Lung (tissue), 12 donors: Measurements from ENCODE around the gene PTTG2. TPM values are rescaled to one million over a fixed set of nuclear protein-coding genes. Genes with fewer than 3 reads are reported as not detected.

Source experiments
- ATAC-seq: fragments of 200-7000 bp; cut with Tn5 transposase; one replicate; pipeline ENCODE4 v1.9.1; 2020; ENCODE audit warnings: moderate number of reproducible peaks; ENCODE audit not compliant: insufficient read depth, low FRiP score
- DNase-seq, 3 donors: peaks; one replicate each; pipeline ENCODE4 v3.0.0-alpha.2; 2013 to 2017
- H3K27ac ChIP-seq, 2 donors: one replicate each; pipeline ENCODE4 v1.5.1; 2013; ENCODE audit warnings: mild to moderate bottlenecking in 2 of 2, moderate library complexity in 2 of 2, control low read depth in 1 of 2, inconsistent platforms in 1 of 2, low read depth in 1 of 2, low read length in 1 of 2
- H3K27me3 ChIP-seq, 3 donors: one replicate each; pipeline ENCODE4 v1.5.1; 2013; ENCODE audit warnings: low read length in 2 of 3; ENCODE audit not compliant: control insufficient read depth in 3 of 3, insufficient read depth in 3 of 3
- H3K36me3 ChIP-seq, 4 donors: one replicate each; pipeline ENCODE4 v1.5.1; 2013; ENCODE audit warnings: low read length in 4 of 4, mild to moderate bottlenecking in 1 of 4, moderate library complexity in 1 of 4; ENCODE audit not compliant: control insufficient read depth in 4 of 4, insufficient read depth in 4 of 4
- H3K4me1 ChIP-seq, 5 donors: one replicate each; pipeline ENCODE4 v1.5.1; 2013; ENCODE audit warnings: low read length in 5 of 5, mild to moderate bottlenecking in 2 of 5, moderate library complexity in 1 of 5; ENCODE audit not compliant: control insufficient read depth in 5 of 5, insufficient read depth in 5 of 5
- H3K4me3 ChIP-seq: one replicate; pipeline ENCODE4 v1.5.1; 2013; ENCODE audit warnings: mild to moderate bottlenecking, control low read depth, moderate library complexity
- H3K9ac ChIP-seq, 2 donors: one replicate each; pipeline ENCODE4 v1.5.1; 2013; ENCODE audit warnings: low read length in 2 of 2, control low read depth in 1 of 2; ENCODE audit not compliant: insufficient read depth in 1 of 2
- H3K9me3 ChIP-seq, 4 donors: one replicate each; pipeline ENCODE4 v1.5.1; 2013; ENCODE audit warnings: low read length in 3 of 4, mild to moderate bottlenecking in 1 of 4, moderate library complexity in 1 of 4; ENCODE audit not compliant: control insufficient read depth in 4 of 4, insufficient read depth in 3 of 4
- WGBS, 2 donors: extraction: QIAGEN DNeasy Blood & Tissue Kit; methylation state at CpG; one replicate each; pipeline ENCODE4 v1.1.7; 2013; 5-methylcytosine and 5-hydroxymethylcytosine counted together
- polyA plus RNA-seq, 2 donors: library from polyadenylated mRNA; stranded (reverse); fragments of 200-250 nt; gene quantifications; one replicate each; pipeline ENCODE4 v1.2.1, GENCODE V29; 2013
- total RNA-seq, 2 donors: library from RNA; depleted of rRNA in 1 of 2; stranded (reverse); fragments of >200 nt in 1 of 2; gene quantifications; one replicate each; pipeline ENCODE4 v1.2.1, GENCODE V29; 2014 to 2021
- TF ChIP-seq, protein P1 (sequence below): IDR thresholded peaks from 2 replicates; pipeline ENCODE4 v1.5.1; 2012; ENCODE audit warnings: mild to moderate bottlenecking; ENCODE audit errors: control extremely low read depth, extremely low read depth
- donor health status: control.
- donor health status: control.
- donor health status: Bipolar disorder and iron deficiency.
- donor health status: healthy.
- donor health status: DM: yes; HTN: yes; CAD: no.

The PTTG2 gene
- total and polyA plus RNA-seq, 4 donors: 0.11 to 0.52 TPM; not detected in 2

GRCh38 chr4:37990731-37991245 is 30.6 kb downstream of the PTTG2 start:
- H3K27me3 ChIP-seq: no peaks in the 10 kb centered on the region
- 54 to 80% methylated on average over 5 of the region's 5 CpGs for WGBS, 2 donors
- no peak for DNase-seq
- H3K9ac ChIP-seq: no peak overlapping the region
- no peak for ATAC-seq
- TF ChIP-seq, protein P1, sequence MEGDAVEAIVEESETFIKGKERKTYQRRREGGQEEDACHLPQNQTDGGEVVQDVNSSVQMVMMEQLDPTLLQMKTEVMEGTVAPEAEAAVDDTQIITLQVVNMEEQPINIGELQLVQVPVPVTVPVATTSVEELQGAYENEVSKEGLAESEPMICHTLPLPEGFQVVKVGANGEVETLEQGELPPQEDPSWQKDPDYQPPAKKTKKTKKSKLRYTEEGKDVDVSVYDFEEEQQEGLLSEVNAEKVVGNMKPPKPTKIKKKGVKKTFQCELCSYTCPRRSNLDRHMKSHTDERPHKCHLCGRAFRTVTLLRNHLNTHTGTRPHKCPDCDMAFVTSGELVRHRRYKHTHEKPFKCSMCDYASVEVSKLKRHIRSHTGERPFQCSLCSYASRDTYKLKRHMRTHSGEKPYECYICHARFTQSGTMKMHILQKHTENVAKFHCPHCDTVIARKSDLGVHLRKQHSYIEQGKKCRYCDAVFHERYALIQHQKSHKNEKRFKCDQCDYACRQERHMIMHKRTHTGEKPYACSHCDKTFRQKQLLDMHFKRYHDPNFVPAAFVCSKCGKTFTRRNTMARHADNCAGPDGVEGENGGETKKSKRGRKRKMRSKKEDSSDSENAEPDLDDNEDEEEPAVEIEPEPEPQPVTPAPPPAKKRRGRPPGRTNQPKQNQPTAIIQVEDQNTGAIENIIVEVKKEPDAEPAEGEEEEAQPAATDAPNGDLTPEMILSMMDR: no peak
- no peak overlapping the region for H3K27ac ChIP-seq
- H3K9me3 ChIP-seq: no peaks in the 10 kb centered on the region
- no peak overlapping the region for H3K4me3 ChIP-seq
- H3K4me1 ChIP-seq: peaks cover 2 to 37% (median 16%) of the 10 kb centered on the region in 5 donors
- H3K36me3 ChIP-seq: no peaks in the 10 kb centered on the region

DNA sequence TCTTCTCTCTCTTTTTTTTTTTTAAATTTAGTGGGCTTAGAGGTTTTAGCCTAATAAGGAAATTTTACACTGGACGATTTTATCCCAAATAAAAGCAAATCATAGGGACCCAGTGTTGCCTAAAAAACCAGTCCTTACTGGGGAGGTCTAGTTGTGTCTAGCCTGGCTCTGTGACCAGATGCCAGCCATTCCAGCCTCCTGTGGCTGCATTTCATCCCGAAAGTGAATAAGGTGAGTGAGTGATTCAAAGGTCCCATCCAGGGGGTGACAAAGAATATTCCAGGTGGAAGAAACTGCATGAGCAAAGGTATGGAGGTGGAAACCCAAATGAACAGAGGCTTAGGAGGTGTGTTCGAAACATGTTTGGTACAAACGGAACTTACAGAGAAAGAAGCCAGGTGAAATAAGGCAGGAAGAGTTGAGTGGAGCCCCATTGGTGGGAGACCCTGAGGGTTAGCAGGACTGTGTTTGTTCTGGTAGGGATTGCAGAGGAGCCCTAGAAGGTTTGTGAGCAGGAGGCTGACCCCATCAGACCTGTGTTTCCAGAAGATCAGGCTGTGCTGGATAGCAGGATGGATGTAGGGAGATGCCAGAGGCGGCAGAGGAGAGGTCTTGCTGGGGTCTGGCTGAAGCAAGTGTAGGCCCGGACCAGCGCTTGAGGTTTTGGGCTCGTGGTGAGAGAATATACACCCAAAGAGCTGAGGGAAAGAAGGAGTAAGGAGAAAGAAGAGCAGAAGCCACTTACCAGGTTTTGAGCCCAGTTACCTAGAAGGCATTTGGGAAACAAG is 31.6 kb downstream of the PTTG2 start:
- DNase-seq (no peak), ATAC-seq (no peak)
- H3K4me3 ChIP-seq: no peak overlapping the region
- H3K27ac ChIP-seq: peak overlapping the region in 1 of 2 donors; percentile 32
- TF ChIP-seq, protein P1: no peak
- H3K36me3 ChIP-seq: no peaks in the 10 kb centered on the region
- H3K27me3 ChIP-seq: no peaks in the 10 kb centered on the region
- peaks cover 2 to 45% (median 26%) of the 10 kb centered on the region in 5 donors for H3K4me1 ChIP-seq
- H3K9me3 ChIP-seq: no peaks in the 10 kb centered on the region
- WGBS, 2 donors: 92 to 95% methylated on average over 8 of the region's 8 CpGs
- H3K9ac ChIP-seq: no peak overlapping the region

DNA sequence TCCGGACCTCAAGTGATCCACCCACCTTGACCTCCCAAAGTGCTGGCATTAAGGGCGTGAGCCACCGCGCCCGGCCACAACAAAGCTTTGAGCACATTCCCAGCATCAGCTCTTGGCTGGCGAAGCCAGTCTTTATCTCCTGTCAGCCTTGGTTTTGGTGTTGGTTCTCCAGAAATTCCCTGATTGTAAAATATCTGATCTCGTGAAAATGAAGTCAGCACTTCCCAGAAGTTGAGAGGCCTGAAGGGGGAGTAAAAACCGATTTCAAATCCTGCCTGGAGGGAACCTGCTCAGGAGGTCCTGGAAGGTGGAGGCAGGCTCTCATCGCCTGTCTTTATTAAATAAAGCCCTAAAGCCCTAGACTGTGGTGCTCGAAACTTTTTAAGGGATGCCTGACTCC is 33.6 kb downstream of the PTTG2 start:
- Histone ChIP-seq H3K9ac (no peak overlapping the region), H3K4me3 (no peak overlapping the region), H3K9me3 (no peaks in the 10 kb centered on the region), H3K36me3 (no peaks in the 10 kb centered on the region), H3K27me3 (no peaks in the 10 kb centered on the region), H3K27ac (no peak overlapping the region), H3K4me1 (peaks cover 2 to 38% (median 19%) of the 10 kb centered on the region in 5 donors)
- TF ChIP-seq, protein P1: no peak
- DNase-seq (no peak), ATAC-seq (no peak)
- 91 to 92% methylated on average over 10 of the region's 10 CpGs for WGBS, 2 donors
